Measurements from ENCODE around the gene FKBP8.
"Not testable (repeated sequence)": the region's sequence is repeated elsewhere in the genome, so short reads cannot be mapped to it uniquely, and the experiment has no call there.

The FKBP8 gene

GRCh38 chr19:18542941-18543813 lies at the start of gene FKBP8:
Gene FKBP8, minus strand, starts transcription at chr19:18543573. Its CDS starts 1,603 bp downstream, at chr19:18541970.
- DNase-seq: peak; percentile 98

GRCh38 chr19:18592732-18593131 lies 49.4 kb upstream of the FKBP8 start:
- not testable (repeated sequence) for DNase-seq

GRCh38 chr19:18591735-18592385 lies 48.5 kb upstream of the FKBP8 start:
- no peak for DNase-seq

GRCh38 chr19:18590273-18591272 lies 47.2 kb upstream of the FKBP8 start:
- DNase-seq: no peak

GRCh38 chr19:18589380-18590272 lies 46.3 kb upstream of the FKBP8 start:
- peak; percentile 90 for DNase-seq

- peak; percentile 95 for DNase-seq
Observed at GRCh38 chr19:18588611-18589379, 45.4 kb upstream of the FKBP8 start, which contains the start of gene REX1BD. Gene REX1BD, plus strand, starts transcription at chr19:18588798. Its CDS starts 4 bp downstream, at chr19:18588802.

GRCh38 chr19:18587962-18588610 lies 44.7 kb upstream of the FKBP8 start:
- no peak for DNase-seq

- DNase-seq: no peak
Observed at GRCh38 chr19:18587561-18587960, 44.2 kb upstream of the FKBP8 start.

- DNase-seq: no peak
Observed at GRCh38 chr19:18586306-18586705, 42.9 kb upstream of the FKBP8 start.

GRCh38 chr19:18580311-18580710 lies 36.9 kb upstream of the FKBP8 start:
- no peak for DNase-seq

- DNase-seq: no peak
Observed at GRCh38 chr19:18577365-18577914, 34.1 kb upstream of the FKBP8 start.

- no peak for DNase-seq
Observed at GRCh38 chr19:18576383-18576782, 33.0 kb upstream of the FKBP8 start.

GRCh38 chr19:18574691-18575291 lies 31.4 kb upstream of the FKBP8 start:
- DNase-seq: no peak

GRCh38 chr19:18571564-18572344 lies 28.4 kb upstream of the FKBP8 start, which contains the start of gene UBA52:
Gene UBA52, plus strand, starts transcription at chr19:18571857. Its CDS starts 1,444 bp downstream, at chr19:18573301.
- DNase-seq: peak; percentile 100

- DNase-seq: no peak
Observed at GRCh38 chr19:18568367-18568766, 25.0 kb upstream of the FKBP8 start.

GRCh38 chr19:18566953-18567352 lies 23.6 kb upstream of the FKBP8 start:
- DNase-seq: no peak

- DNase-seq: no peak
Observed at GRCh38 chr19:18562086-18562485, 18.7 kb upstream of the FKBP8 start.

- DNase-seq: no peak
Observed at GRCh38 chr19:18559685-18560084, 16.3 kb upstream of the FKBP8 start.

GRCh38 chr19:18558604-18559003 lies 15.2 kb upstream of the FKBP8 start:
- DNase-seq: no peak
